K562 (cell line): ENCODE results near the gene MTFR2.

Experiments
- JUN ChIP-seq, 2 experiments: sonication (generic) in 1 of 2; formaldehyde crosslinking in 1 of 2; IDR thresholded peaks; 2 replicates each; pipeline versions ENCODE4 v1.6.1 to v1.8.0; 2012 to 2022; ENCODE audit warnings: borderline replicate concordance in 2 of 2, mild to moderate bottlenecking in 2 of 2, improper control_type of control experiment in 1 of 2, low read depth in 1 of 2, low read length in 1 of 2, missing genetic modification reagents in 1 of 2
- TARDBP ChIP-seq: fragments of 450-650 bp; IDR thresholded peaks from 2 replicates; pipeline ENCODE4 v1.6.1; 2016
- TF ChIP-seq, protein P1 (sequence below), 2 experiments: fragments of 450-650 bp in 1 of 2; sonication (generic) in 1 of 2; formaldehyde crosslinking in 1 of 2; IDR thresholded peaks in 1 of 2; conservative IDR thresholded peaks in 1 of 2; 2 replicates each; pipeline versions ENCODE4 v1.6.1 to v1.8.1; 2016 to 2023; ENCODE audit warnings: mild to moderate bottlenecking in 2 of 2, moderate library complexity in 2 of 2, inconsistent platforms in 1 of 2, missing genetic modification reagents in 1 of 2
- TF ChIP-seq, protein P2 (sequence below): fragments of 250-450 bp; sonication (Bioruptor Pico); IDR thresholded peaks from 2 replicates; pipeline ENCODE4 v1.5.0; 2021; ENCODE audit warnings: mild to moderate bottlenecking, borderline replicate concordance

DNA sequence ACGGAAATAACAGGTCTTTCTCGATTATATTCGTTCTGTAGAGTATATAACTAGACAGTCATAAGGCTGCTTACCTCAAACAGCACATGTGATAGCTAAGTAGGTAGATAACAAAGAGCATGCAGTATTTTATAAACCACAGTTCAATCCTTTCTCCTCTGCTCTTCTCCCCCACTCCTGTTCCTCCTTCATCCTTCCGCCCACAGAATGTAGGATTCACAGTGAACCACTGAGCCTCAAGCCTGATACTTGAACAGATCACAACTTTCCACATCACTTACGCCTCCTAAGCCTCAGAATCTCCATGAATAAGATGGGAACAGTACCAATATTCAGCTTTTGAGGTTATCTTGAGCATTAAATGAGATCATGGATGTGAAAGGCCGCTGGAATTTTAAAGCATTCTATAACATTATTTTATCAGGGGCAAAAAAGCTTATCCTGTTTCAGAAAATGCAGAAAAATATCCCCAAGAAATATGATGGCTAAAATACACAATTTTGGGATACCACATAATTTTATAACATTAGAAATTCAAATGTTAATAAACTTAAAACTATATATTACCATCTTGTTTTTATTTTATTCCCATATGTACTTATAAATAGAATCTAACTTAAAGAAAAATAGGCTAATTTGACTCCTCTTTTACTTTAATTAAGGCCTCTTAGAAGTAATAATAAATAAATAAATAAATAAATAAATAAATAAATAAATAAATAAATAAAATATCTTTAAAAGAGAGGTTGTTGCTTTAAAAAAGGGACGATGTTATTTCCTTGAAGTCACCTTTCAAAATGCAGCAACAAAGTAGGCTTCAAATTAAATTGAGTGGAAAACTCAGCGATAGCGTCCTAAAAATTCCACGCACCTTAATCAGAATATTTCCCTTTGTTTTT, 33.4 kb downstream of the MTFR2 start:
- TF ChIP-seq, protein P1, sequence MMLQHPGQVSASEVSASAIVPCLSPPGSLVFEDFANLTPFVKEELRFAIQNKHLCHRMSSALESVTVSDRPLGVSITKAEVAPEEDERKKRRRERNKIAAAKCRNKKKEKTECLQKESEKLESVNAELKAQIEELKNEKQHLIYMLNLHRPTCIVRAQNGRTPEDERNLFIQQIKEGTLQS (IDR thresholded peaks at IDR 0.05) = no peak
- TF ChIP-seq, protein P1 (CRISPR knock-in tag; conservative IDR thresholded peaks at IDR 0.05) = no peak
- no peak for TF ChIP-seq TARDBP
- TF ChIP-seq JUN (IDR thresholded peaks at IDR 0.05; ENCODE audit: borderline replicate concordance, low read depth, low read length) = no peak
- TF ChIP-seq JUN (CRISPR knock-in tag; IDR thresholded peaks at IDR 0.05; ENCODE audit: borderline replicate concordance) = no peak
- TF ChIP-seq, protein P2, sequence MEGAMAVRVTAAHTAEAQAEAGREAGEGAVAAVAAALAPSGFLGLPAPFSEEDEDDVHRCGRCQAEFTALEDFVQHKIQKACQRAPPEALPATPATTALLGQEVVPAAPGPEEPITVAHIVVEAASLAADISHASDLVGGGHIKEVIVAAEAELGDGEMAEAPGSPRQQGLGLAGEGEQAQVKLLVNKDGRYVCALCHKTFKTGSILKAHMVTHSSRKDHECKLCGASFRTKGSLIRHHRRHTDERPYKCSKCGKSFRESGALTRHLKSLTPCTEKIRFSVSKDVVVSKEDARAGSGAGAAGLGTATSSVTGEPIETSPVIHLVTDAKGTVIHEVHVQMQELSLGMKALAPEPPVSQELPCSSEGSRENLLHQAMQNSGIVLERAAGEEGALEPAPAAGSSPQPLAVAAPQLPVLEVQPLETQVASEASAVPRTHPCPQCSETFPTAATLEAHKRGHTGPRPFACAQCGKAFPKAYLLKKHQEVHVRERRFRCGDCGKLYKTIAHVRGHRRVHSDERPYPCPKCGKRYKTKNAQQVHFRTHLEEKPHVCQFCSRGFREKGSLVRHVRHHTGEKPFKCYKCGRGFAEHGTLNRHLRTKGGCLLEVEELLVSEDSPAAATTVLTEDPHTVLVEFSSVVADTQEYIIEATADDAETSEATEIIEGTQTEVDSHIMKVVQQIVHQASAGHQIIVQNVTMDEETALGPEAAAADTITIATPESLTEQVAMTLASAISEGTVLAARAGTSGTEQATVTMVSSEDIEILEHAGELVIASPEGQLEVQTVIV = no peak
